GM13976 (cell line): ENCODE measurements around the gene TAT.

ENCODE experiments used
- DNase-seq: peaks from one replicate; pipeline ENCODE4 v3.0.0; 2012; ENCODE audit warnings: low spot score
- CTCF ChIP-seq: IDR thresholded peaks from 2 replicates; pipeline ENCODE4 v1.5.1; 2012; ENCODE audit warnings: borderline replicate concordance, mild to moderate bottlenecking; ENCODE audit not compliant: insufficient read depth; ENCODE audit errors: extremely low read depth, missing control alignments, control extremely low read depth
- in situ Hi-C: fragments of 300-500 bp; cut with MboI; formaldehyde crosslinking; loops from one replicate; pipeline ENCODE4 v1.12.0; 2022; ENCODE audit warnings: low sequenced_read_pairs, mixed read lengths, inconsistent platforms; ENCODE audit not compliant: unreplicated experiment

Gene TAT

GRCh38 chr16:71574702-71575101 lies 2.2 kb downstream of the TAT start:
- in situ Hi-C loops: no loop called here
- no peak for TF ChIP-seq CTCF
- no peak for DNase-seq

- in situ Hi-C loops: no loop called here
- no peak for DNase-seq
- TF ChIP-seq CTCF: no peak
Measured at GRCh38 chr16:71573387-71574094, 3.4 kb downstream of the TAT start.

GRCh38 chr16:71572497-71573116 lies 4.3 kb downstream of the TAT start:
- DNase-seq: no peak
- in situ Hi-C loops: no loop called here
- TF ChIP-seq CTCF: no peak

GRCh38 chr16:71570144-71570543 lies 6.7 kb downstream of the TAT start:
- in situ Hi-C loops: no loop called here
- DNase-seq: no peak
- TF ChIP-seq CTCF: no peak

GRCh38 chr16:71569621-71570020 lies 7.3 kb downstream of the TAT start:
- no peak for DNase-seq
- in situ Hi-C loops: no loop called here
- TF ChIP-seq CTCF: no peak

GRCh38 chr16:71568551-71568950 lies 8.3 kb downstream of the TAT start:
- no peak for TF ChIP-seq CTCF
- DNase-seq: no peak
- in situ Hi-C loops: no loop called here
